ENCODE data around the gene XRCC5.

- TF ChIP-seq CTCF (IDR thresholded peaks at IDR 0.05; ENCODE audit: insufficient read depth, low read length, poor library complexity, severe bottlenecking) (no peak), EZH2phosphoT487 (conservative IDR thresholded peaks at IDR 0.05; ENCODE audit: low read length) (no peak)
Measured at GRCh38 chr2:216116418-216116817, 7.3 kb downstream of the XRCC5 start.

Measured in SU-DHL-6 (cell line).